ENCODE measurements around the gene TRPM3.

Gene TRPM3

DNA sequence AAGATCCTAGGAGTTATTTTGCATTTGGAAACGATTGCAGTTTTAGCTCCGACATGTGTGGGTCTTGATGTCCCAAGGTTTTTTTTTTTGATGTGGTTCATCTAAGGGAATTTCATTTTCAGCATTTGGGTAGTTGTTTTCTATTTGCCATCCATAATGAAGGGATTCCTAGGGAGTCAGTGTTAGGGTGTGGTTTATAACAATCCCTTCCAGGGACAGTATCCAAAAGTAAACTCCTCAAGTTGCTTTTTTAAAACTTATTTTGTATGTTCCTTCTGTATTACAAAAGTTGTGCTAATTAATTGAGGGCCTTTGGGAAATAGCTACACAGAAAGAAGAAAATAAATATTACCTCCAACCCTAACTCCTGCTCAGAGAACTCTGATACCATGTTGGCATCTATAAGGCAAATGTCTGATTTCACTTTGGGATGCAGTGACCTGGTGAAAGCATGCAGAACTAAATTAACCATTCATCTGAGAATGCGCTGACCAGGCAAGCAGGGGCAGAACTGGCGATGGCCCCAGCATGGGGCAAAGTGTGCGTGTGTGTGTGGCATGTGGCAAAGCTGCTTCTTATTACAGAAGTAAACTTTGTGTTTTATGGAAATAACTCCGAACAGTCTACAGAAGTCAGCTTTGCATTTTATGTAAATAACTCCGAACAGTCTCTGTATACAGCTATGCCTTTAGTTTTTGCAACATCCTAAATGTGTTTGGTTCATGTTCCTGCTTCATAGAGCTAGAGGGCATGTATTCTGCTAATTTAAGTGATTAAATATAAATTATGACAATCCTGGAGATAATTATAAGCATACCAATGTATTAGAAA lies 237.2 kb downstream of the TRPM3 start (continued):
- TF ChIP-seq, protein P1, sequence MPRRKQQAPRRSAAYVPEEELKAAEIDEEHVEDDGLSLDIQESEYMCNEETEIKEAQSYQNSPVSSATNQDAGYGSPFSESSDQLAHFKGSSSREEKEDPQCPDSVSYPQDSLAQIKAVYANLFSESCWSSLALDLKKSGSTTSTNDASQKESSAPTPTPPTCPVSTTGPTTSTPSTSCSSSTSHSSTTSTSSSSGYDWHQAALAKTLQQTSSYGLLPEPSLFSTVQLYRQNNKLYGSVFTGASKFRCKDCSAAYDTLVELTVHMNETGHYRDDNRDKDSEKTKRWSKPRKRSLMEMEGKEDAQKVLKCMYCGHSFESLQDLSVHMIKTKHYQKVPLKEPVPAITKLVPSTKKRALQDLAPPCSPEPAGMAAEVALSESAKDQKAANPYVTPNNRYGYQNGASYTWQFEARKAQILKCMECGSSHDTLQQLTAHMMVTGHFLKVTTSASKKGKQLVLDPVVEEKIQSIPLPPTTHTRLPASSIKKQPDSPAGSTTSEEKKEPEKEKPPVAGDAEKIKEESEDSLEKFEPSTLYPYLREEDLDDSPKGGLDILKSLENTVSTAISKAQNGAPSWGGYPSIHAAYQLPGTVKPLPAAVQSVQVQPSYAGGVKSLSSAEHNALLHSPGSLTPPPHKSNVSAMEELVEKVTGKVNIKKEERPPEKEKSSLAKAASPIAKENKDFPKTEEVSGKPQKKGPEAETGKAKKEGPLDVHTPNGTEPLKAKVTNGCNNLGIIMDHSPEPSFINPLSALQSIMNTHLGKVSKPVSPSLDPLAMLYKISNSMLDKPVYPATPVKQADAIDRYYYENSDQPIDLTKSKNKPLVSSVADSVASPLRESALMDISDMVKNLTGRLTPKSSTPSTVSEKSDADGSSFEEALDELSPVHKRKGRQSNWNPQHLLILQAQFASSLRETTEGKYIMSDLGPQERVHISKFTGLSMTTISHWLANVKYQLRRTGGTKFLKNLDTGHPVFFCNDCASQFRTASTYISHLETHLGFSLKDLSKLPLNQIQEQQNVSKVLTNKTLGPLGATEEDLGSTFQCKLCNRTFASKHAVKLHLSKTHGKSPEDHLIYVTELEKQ (tag by site-specific recombination; IDR thresholded peaks at IDR 0.05; ENCODE audit: borderline replicate concordance), result no peak

DNA sequence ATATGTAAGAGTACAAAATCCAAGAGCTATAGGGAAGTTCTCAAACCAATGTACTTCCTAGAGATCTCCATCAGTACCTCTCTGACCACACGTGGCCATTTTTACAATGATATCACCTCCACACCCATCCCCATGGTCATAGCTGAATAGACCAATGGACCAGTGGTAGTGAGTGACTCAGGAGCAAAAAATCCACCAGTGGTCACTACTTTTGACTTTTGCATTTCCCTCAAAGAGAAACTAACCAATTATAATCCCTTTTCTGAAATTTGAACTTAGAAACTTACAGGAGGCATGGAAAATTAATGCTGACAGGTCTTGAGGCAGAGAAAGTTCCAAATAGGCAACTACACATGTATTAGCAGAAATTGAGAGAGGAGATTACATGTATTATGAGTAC lies 238.4 kb downstream of the TRPM3 start:
- TF ChIP-seq ZNF175 (tag by site-specific recombination; IDR thresholded peaks at IDR 0.05) (no peak), ZNF707 (tag by site-specific recombination; IDR thresholded peaks at IDR 0.05) (no peak), ZNF624 (tag by site-specific recombination; IDR thresholded peaks at IDR 0.05) (no peak), ZNF560 (tag by site-specific recombination; IDR thresholded peaks at IDR 0.05; ENCODE audit: borderline replicate concordance) (no peak), GLI4 (tag by site-specific recombination; IDR thresholded peaks at IDR 0.05) (no peak), SALL2 (tag by site-specific recombination; IDR thresholded peaks at IDR 0.05; ENCODE audit: borderline replicate concordance) (no peak), GLI2 (tag by site-specific recombination; IDR thresholded peaks at IDR 0.05; ENCODE audit: borderline replicate concordance, low read depth) (no peak), ZNF621 (tag by site-specific recombination; IDR thresholded peaks at IDR 0.05) (no peak), ZFP37 (tag by site-specific recombination; IDR thresholded peaks at IDR 0.05) (no peak), MYNN (tag by site-specific recombination; IDR thresholded peaks at IDR 0.05; ENCODE audit: borderline replicate concordance) (no peak), ZNF140 (tag by site-specific recombination; IDR thresholded peaks at IDR 0.05) (no peak), ZBTB17 (tag by site-specific recombination; IDR thresholded peaks at IDR 0.05) (no peak), ZNF146 (tag by site-specific recombination; IDR thresholded peaks at IDR 0.05) (no peak)
- TF ChIP-seq, protein P2, sequence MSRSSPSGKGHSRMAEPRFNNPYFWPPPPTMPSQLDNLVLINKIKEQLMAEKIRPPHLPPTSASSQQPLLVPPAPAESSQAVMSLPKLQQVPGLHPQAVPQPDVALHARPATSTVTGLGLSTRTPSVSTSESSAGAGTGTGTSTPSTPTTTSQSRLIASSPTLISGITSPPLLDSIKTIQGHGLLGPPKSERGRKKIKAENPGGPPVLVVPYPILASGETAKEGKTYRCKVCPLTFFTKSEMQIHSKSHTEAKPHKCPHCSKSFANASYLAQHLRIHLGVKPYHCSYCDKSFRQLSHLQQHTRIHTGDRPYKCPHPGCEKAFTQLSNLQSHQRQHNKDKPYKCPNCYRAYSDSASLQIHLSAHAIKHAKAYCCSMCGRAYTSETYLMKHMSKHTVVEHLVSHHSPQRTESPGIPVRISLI (tag by site-specific recombination; IDR thresholded peaks at IDR 0.05), result no peak
- TF ChIP-seq, protein P3, sequence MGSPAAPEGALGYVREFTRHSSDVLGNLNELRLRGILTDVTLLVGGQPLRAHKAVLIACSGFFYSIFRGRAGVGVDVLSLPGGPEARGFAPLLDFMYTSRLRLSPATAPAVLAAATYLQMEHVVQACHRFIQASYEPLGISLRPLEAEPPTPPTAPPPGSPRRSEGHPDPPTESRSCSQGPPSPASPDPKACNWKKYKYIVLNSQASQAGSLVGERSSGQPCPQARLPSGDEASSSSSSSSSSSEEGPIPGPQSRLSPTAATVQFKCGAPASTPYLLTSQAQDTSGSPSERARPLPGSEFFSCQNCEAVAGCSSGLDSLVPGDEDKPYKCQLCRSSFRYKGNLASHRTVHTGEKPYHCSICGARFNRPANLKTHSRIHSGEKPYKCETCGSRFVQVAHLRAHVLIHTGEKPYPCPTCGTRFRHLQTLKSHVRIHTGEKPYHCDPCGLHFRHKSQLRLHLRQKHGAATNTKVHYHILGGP (tag by site-specific recombination; IDR thresholded peaks at IDR 0.05), result no peak
- TF ChIP-seq, protein P4, sequence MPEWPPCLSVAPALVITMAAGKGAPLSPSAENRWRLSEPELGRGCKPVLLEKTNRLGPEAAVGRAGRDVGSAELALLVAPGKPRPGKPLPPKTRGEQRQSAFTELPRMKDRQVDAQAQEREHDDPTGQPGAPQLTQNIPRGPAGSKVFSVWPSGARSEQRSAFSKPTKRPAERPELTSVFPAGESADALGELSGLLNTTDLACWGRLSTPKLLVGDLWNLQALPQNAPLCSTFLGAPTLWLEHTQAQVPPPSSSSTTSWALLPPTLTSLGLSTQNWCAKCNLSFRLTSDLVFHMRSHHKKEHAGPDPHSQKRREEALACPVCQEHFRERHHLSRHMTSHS (tag by site-specific recombination; IDR thresholded peaks at IDR 0.05), result no peak
- H3K4me3 ChIP-seq (ENCODE audit: low read depth, low read length), result no peak overlapping the region
- H3K4me1 ChIP-seq (ENCODE audit: control insufficient read depth, insufficient read depth, low read length), result no peaks in the 10 kb centered on the region
- no peaks in the 10 kb centered on the region for H3K36me3 ChIP-seq (ENCODE audit: control insufficient read depth in 2 of 2, insufficient read depth in 1 of 2, low read length in 2 of 2)
- CTCF ChIA-PET, result interaction anchor here (0.6 kb wide), 1 partner anchor 367 kb away, joined by 3 read pairs; no protein-coding TSS in a partner anchor
- no peaks in the 10 kb centered on the region for H3K9me3 ChIP-seq (ENCODE audit: control insufficient read depth, insufficient read depth, low read depth, low read length)
- POLR2A ChIA-PET, result no interaction called here
- H3K27ac ChIP-seq (ENCODE audit: extremely low read depth, low read depth, low read length), result no peak overlapping the region
